BLaER1 treated with 17β-estradiol and CSF1 and Interleukin-3, amounts not matched to agents 10 nM and 100 nM (cell line): Measurements from ENCODE around the gene MYO1G.

ENCODE experiments used
- H3K27ac ChIP-seq, 11 experiments: shearing (Covaris generic); formaldehyde crosslinking; 2 replicates each; pipeline ENCODE4 v1.8.1; 2022
- H3K27me3 ChIP-seq, 11 experiments: shearing (Covaris generic); formaldehyde crosslinking; 2 replicates each; pipeline ENCODE4 v1.8.1; 2022
- H3K36me3 ChIP-seq, 11 experiments: shearing (Covaris generic); formaldehyde crosslinking; 2 replicates each; pipeline ENCODE4 v1.8.1; 2022
- H3K4me1 ChIP-seq, 10 experiments: shearing (Covaris generic); formaldehyde crosslinking; 2 replicates each; pipeline ENCODE4 v1.8.1; 2022
- H3K4me2 ChIP-seq, 11 experiments: shearing (Covaris generic); formaldehyde crosslinking; 2 replicates each; pipeline ENCODE4 v1.8.1; 2022
- H3K4me3 ChIP-seq, 10 experiments: shearing (Covaris generic); formaldehyde crosslinking; 2 replicates each; pipeline ENCODE4 v1.8.1; 2022
- H3K9ac ChIP-seq, 11 experiments: shearing (Covaris generic); formaldehyde crosslinking; 2 replicates each; pipeline ENCODE4 v1.8.1; 2022
- H3K9me3 ChIP-seq, 11 experiments: shearing (Covaris generic); formaldehyde crosslinking; replicated peaks in 1 of 11; 2 replicates each; pipeline ENCODE4 v1.8.1; 2022
- H4K20me1 ChIP-seq, 11 experiments: shearing (Covaris generic); formaldehyde crosslinking; 2 replicates each; pipeline ENCODE4 v1.8.1; 2022
- Cebpa-rat ChIP-seq, 11 experiments: shearing (Covaris generic); IDR thresholded peaks; 2 replicates each; pipeline ENCODE4 v1.8.1; 2022

Gene MYO1G

GRCh38 chr7:44981035-44981706 lies 2.4 kb upstream of the MYO1G start:
- peak overlapping the region; percentile 85 to 100 (median 94) for H3K4me2 ChIP-seq
- peak in 1 of 11 experiments; percentile 2; a peak in 1 of 22 replicates for TF ChIP-seq Cebpa-rat (IDR thresholded peaks at IDR 0.05)
- peak overlapping the region; percentile 11 to 82 (median 51) for H3K4me3 ChIP-seq

GRCh38 chr7:44980393-44981034 lies 1.7 kb upstream of the MYO1G start:
- peak overlapping the region; percentile 69 to 90 (median 79) for H3K9ac ChIP-seq
- no peaks in the 10 kb centered on the region for H3K27me3 ChIP-seq
- peaks cover 44 to 61% (median 56%) of the 10 kb centered on the region in 11 experiments for H3K36me3 ChIP-seq
- peaks cover 89 to 100% (median 99%) of the 10 kb centered on the region in 10 experiments for H3K4me1 ChIP-seq
- peaks cover 0 to 64% (median 39%) of the 10 kb centered on the region in 11 experiments; a peak in 20 of 22 replicates for H4K20me1 ChIP-seq
- H3K4me2 ChIP-seq, result peak overlapping the region; percentile 85 to 100 (median 94)
- peak; percentile 55 to 98 (median 83); a peak in 21 of 22 replicates for TF ChIP-seq Cebpa-rat (IDR thresholded peaks at IDR 0.05)
- peak overlapping the region; percentile 42 to 82 (median 60); a peak in 19 of 20 replicates for H3K4me3 ChIP-seq
- H3K9me3 ChIP-seq, result no peaks in the 10 kb centered on the region
- H3K27ac ChIP-seq, result peak overlapping the region; percentile 77 to 93 (median 88)

More at GRCh38 chr7:44981035-44981706, 2.4 kb upstream of the MYO1G start:
- Histone ChIP-seq H3K4me1 (peaks cover 82 to 94% (median 93%) of the 10 kb centered on the region in 10 experiments), H3K9ac (peak overlapping the region; percentile 63 to 90 (median 79)), H4K20me1 (peaks cover 0 to 70% (median 40%) of the 10 kb centered on the region in 11 experiments; a peak in 20 of 22 replicates), H3K27me3 (no peaks in the 10 kb centered on the region), H3K27ac (peak overlapping the region; percentile 77 to 93 (median 88)), H3K36me3 (peaks cover 43 to 60% (median 54%) of the 10 kb centered on the region in 11 experiments), H3K9me3 (no peaks in the 10 kb centered on the region)

GRCh38 chr7:44979481-44980392 lies 922 bp upstream of the MYO1G start:
- peaks cover 92 to 100% (median 98%) of the 10 kb centered on the region in 10 experiments for H3K4me1 ChIP-seq
- peak overlapping the region; percentile 77 to 93 (median 88) for H3K27ac ChIP-seq
- peak overlapping the region; percentile 85 to 100 (median 94) for H3K4me2 ChIP-seq
- no peaks in the 10 kb centered on the region for H3K9me3 ChIP-seq
- peaks cover 39 to 61% (median 56%) of the 10 kb centered on the region in 11 experiments for H3K36me3 ChIP-seq
- peak overlapping the region; percentile 69 to 90 (median 79) for H3K9ac ChIP-seq
- H4K20me1 ChIP-seq, result peaks cover 0 to 56% (median 36%) of the 10 kb centered on the region in 11 experiments; a peak in 20 of 22 replicates
- TF ChIP-seq Cebpa-rat (IDR thresholded peaks at IDR 0.05), result no peak
- peak overlapping the region; percentile 50 to 82 (median 60); a peak in 19 of 20 replicates for H3K4me3 ChIP-seq
- H3K27me3 ChIP-seq, result no peaks in the 10 kb centered on the region

- peak overlapping the region; percentile 69 to 90 (median 79) for H3K9ac ChIP-seq
- H3K36me3 ChIP-seq, result peaks cover 27 to 60% (median 52%) of the 10 kb centered on the region in 11 experiments
- TF ChIP-seq Cebpa-rat (IDR thresholded peaks at IDR 0.05), result no peak
- peaks cover 89 to 94% (median 92%) of the 10 kb centered on the region in 10 experiments for H3K4me1 ChIP-seq
- peak overlapping the region; percentile 85 to 100 (median 94) for H3K4me2 ChIP-seq
- peak overlapping the region; percentile 77 to 93 (median 88) for H3K27ac ChIP-seq
- H3K27me3 ChIP-seq, result no peaks in the 10 kb centered on the region
- H4K20me1 ChIP-seq, result peaks cover 0 to 38% (median 20%) of the 10 kb centered on the region in 11 experiments; a peak in 17 of 22 replicates
- peak overlapping the region; percentile 50 to 82 (median 60) for H3K4me3 ChIP-seq
- no peaks in the 10 kb centered on the region for H3K9me3 ChIP-seq
Measured at GRCh38 chr7:44977959-44978335, 868 bp downstream of the MYO1G start.

- Histone ChIP-seq H3K9me3 (no peaks in the 10 kb centered on the region), H3K27me3 (no peaks in the 10 kb centered on the region), H3K4me2 (peak overlapping the region; percentile 85 to 100 (median 94)), H3K4me1 (peaks cover 84 to 94% (median 89%) of the 10 kb centered on the region in 10 experiments), H3K36me3 (peaks cover 22 to 60% (median 52%) of the 10 kb centered on the region in 11 experiments), H3K9ac (peak overlapping the region; percentile 69 to 90 (median 79)), H3K4me3 (peak overlapping the region; percentile 50 to 82 (median 60)), H3K27ac (peak overlapping the region; percentile 77 to 93 (median 88)), H4K20me1 (peaks cover 0 to 38% (median 15%) of the 10 kb centered on the region in 11 experiments; a peak in 17 of 22 replicates)
- TF ChIP-seq Cebpa-rat (IDR thresholded peaks at IDR 0.05), result no peak
Measured at GRCh38 chr7:44977304-44977958, 1.4 kb downstream of the MYO1G start.

GRCh38 chr7:44976746-44977196 lies 2.0 kb downstream of the MYO1G start:
- Histone ChIP-seq H3K27ac (peak overlapping the region; percentile 77 to 93 (median 88); a peak in 21 of 22 replicates), H3K4me2 (peak overlapping the region; percentile 85 to 100 (median 94)), H3K9me3 (no peaks in the 10 kb centered on the region), H3K36me3 (peaks cover 16 to 59% (median 53%) of the 10 kb centered on the region in 11 experiments), H3K4me3 (peak overlapping the region in 6 of 10 experiments; percentile 50 to 82 (median 68); a peak in 11 of 20 replicates), H3K27me3 (no peaks in the 10 kb centered on the region), H3K4me1 (peaks cover 78 to 92% (median 88%) of the 10 kb centered on the region in 10 experiments), H3K9ac (peak overlapping the region; percentile 63 to 90 (median 77); a peak in 21 of 22 replicates), H4K20me1 (peaks cover 0 to 44% (median 11%) of the 10 kb centered on the region in 11 experiments; a peak in 15 of 22 replicates)
- no peak for TF ChIP-seq Cebpa-rat (IDR thresholded peaks at IDR 0.05)

GRCh38 chr7:44976040-44976745 lies 2.6 kb downstream of the MYO1G start:
- peaks cover 0 to 50% (median 10%) of the 10 kb centered on the region in 11 experiments; a peak in 14 of 22 replicates for H4K20me1 ChIP-seq
- no peaks in the 10 kb centered on the region for H3K27me3 ChIP-seq
- peak overlapping the region in 9 of 11 experiments; percentile 63 to 90 (median 81); a peak in 17 of 22 replicates for H3K9ac ChIP-seq
- TF ChIP-seq Cebpa-rat (IDR thresholded peaks at IDR 0.05), result no peak
- H3K36me3 ChIP-seq, result peaks cover 13 to 59% (median 52%) of the 10 kb centered on the region in 11 experiments; a peak in 21 of 22 replicates
- peak overlapping the region; percentile 85 to 100 (median 94) for H3K4me2 ChIP-seq
- H3K4me1 ChIP-seq, result peaks cover 72 to 92% (median 86%) of the 10 kb centered on the region in 10 experiments
- H3K9me3 ChIP-seq, result no peaks in the 10 kb centered on the region
- peak overlapping the region; percentile 12 to 93 (median 84); a peak in 21 of 22 replicates for H3K27ac ChIP-seq
- peak overlapping the region in 4 of 10 experiments; percentile 66 to 82 (median 72); a peak in 6 of 20 replicates for H3K4me3 ChIP-seq
